ENCODE data around the gene INTS1.

The INTS1 gene

DNA sequence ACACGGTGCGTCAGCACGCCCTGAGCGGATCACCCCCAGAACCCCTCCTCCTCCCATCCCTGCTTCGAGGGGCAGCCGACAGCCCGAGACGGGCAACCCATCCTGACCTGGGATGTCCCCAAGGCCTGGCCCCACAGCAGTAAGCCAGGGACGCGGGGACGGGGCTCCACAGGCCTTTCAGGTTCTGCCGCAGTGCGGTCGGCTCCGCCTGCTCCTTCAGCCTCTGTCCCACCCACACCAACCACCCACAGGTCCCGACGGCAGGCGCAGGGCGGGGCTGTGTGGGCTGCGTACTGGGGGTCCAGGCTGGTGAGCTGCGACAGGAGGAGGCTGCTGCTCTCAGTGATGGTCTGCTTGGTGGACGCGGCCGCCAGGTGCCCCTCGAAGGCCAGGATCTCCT is 16.7 kb downstream of the INTS1 start:
- no peak for DNase-seq

DNA sequence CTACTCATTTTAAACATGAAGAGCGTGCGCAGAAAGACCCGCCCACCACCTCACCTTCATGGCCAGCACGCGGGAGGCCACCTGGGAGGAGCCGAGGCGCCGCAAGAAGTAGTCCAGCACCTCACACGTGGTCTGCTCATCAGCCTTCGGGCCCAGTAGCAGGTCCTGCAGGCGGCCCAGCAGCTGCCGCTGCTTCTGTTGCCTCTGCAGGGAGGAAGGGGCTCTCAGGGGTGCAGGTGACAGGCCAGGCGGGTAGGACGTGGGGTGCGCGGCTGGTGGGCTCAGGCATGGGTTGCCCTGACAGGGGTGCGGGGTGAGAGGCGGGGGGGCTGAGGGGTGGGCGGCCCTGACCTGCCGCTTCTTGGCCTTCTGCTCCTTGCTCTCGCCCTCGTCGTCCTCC is 17.6 kb downstream of the INTS1 start:
- DNase-seq: no peak

- DNase-seq: no peak
Observed at GRCh38 chr7:1485156-1485555, 19.0 kb downstream of the INTS1 start.

GRCh38 chr7:1484569-1484968 is 19.6 kb downstream of the INTS1 start:
- no peak for DNase-seq

DNA sequence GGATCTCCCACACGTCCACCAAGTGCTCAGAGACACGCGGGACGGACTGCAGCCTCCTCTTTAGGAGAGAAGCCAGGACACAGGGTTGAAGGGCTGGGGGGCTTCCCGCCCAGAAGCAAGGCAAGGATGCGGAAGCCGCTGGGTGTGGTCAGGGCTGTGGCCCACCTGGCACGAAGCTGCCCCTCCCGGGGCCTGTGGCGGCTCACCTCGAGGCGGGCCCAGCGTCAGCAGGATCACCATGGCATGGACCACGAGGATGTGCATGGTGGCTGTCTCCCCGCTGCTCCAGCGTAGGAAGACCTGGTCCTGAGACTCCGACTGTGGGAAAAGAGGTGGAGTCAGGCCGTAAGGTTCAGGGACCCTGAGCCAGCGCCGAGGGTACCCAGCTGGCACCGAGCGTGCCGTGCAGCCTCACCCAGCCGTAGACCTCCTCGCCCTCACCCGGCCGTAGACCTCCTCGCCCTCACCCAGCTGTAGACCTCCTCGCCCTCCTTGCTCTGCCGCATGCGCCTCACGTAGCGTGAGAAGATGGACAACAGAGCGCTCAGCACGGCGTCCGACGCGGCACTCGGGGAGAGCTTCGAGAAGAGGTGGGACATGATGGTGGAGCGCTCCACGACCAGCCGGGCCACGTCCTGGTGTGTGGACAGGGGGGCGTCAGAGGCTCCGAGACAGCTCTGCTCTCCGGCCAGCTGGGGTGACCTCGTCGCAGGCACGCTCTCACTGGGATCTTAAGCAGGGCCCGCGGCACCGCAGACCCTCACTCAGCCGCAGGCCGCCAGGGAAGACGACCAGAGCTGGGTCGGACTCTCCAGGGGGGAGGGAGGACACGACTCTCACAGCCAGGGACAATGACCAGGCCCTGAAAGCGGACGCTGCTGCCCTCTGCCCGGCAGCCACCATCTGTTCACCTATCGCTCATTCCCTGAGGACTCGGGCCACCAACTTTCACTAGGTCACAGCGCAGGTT is 20.4 kb downstream of the INTS1 start:
- no peak for DNase-seq

- no peak for DNase-seq
Observed at GRCh38 chr7:1483079-1483478, 21.1 kb downstream of the INTS1 start.

GRCh38 chr7:1481300-1481699 is 22.9 kb downstream of the INTS1 start:
- no peak for DNase-seq

DNA sequence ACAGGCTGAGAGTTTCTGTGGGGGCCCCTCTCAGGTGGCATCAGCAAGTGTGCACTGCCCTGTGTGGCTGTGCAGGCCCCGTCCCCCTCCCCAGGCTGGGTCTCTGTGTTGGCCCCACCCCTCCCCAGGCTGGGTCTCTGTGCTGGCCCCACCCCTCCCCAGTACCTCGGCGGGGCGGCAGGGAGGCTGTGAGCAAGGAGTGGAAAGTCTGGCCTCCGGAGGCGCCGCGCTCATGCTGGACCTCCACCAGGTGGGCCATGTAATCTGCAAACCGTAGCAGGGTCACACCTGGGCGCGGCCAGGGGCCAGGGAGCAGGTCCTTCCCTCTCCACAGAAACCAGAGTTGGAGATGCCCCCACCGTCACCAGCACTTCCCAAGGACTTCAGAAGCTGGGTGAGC is 23.5 kb downstream of the INTS1 start:
- DNase-seq: no peak

GRCh38 chr7:1479287-1479686 is 24.9 kb downstream of the INTS1 start:
- no peak for DNase-seq

DNA sequence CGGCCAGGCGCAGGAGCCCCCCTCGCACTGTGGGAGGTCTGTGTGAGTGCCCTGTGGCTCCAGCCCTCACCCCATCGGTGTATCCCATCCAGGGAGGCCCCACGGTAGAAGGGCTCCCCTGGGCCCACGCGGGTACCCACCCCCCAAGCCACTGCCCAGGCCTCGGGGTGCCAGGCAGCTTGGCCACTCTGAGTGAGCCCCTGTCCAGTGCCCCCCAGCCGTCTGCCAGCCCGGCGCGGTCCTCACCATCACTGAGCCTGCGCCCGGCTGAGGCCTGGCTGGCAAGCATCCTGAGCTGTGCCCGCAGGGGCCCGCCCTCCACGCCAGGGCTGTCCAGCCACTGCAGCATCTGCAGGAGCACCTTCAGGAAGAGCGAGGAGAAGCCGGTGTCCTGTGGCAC is 25.7 kb downstream of the INTS1 start:
- no peak for DNase-seq

- no peak for DNase-seq
Observed at GRCh38 chr7:1476859-1477258, 27.3 kb downstream of the INTS1 start.

DNA sequence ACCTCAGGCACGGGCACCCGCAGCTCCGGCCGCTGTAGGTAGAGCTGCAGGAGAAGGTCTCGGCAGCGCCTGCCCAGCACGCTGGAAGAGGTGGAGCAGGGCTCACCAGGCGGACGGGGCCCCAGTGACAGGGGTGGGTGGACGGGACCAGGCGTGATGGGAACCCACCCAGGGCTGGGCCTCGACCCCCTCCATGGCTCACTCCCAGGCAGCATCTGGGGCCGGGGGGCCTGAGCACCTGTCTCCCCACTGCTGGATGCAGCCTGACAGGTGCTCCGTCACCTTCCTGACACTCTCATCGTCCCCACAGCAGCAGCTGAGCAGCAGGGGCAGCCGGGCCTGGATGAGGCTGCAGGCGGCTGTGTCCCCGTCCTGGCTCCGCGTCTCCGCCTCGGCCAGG is 28.2 kb downstream of the INTS1 start:
- DNase-seq: no peak

GRCh38 chr7:1475393-1475792 is 28.8 kb downstream of the INTS1 start:
- no peak for DNase-seq

- no peak for DNase-seq
Observed at GRCh38 chr7:1474736-1475135, 29.5 kb downstream of the INTS1 start.

- peak; percentile 52 for DNase-seq
Observed at GRCh38 chr7:1473864-1474512, 30.2 kb downstream of the INTS1 start.

DNA sequence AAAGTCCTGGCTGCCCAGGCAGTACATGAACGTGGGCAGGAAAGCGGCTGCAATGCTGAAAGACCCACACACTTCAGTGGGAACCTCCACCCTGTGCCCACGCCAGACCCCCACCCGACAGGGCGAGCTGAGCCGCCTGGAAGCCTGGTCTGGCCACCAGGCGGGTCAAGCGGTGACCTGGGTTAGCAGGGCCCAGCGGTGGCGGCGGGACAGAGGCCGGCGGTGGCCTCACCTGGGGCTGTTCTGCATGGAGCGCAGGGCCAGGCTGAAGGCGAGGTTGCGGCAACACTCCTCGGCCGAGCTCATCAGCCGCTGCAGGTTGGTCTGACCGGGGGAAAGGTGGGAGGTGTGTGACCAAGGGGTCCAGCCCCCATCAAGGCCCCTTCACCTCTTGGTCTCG is 33.3 kb downstream of the INTS1 start:
- no peak for DNase-seq

- no peak for DNase-seq
Observed at GRCh38 chr7:1468643-1469298, 35.4 kb downstream of the INTS1 start.

DNA sequence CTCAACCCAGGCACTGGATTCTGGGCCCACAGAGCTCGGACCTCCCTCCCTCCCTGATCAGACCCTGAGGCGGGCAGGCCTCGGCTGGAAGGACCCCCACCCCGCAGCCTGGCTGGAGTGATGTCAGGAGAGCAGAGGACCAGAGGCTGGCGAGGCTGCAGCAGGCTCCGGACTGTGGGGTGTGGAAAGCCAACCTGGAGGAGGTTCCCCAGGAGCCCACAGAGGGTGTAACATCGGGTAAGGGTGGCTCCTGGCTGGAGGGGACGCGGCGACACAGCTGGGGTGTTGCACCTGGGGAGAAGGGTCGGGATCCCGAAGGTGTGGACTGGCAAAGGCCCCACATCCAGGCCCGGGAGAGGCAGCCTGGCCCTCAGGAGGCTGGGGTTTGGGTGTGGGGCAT is 36.0 kb downstream of the INTS1 start:
- no peak for DNase-seq

DNA sequence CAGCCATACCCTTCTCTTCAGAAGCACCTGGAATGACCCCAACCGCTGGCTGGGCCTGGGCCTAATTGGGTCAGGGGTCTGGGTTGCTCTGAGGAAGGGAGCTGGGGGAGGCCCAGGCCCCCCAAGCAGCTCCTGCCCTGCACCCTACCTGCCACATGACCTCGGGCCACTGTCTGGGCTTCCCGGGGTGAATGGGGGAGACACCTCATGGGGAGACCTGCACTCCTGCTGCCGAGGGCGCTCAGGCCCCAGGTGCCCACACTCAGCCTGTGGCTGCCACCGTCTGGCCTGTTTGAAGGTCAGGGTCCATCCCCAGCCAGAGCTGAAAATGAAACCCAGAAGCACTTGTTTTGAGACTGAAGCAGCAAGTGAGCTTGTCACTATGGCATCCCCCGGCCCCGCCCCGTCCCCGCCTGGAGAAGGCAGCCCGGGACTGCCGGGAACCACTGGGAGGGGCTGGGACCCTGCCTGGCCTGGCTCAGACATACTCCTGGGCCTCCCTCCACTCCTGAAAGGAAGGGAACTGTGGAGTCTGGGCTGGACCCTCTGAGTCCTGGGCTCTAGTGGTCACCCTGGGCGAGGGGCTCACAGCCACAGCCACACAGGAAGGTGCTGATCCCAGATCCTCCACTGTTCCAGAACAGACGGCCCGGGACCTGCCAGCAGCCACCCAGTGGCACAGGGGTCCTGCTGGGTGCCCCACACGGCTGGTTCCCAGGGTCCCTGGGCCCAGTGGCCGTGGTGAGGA is 37.5 kb downstream of the INTS1 start:
- no peak for DNase-seq

DNA sequence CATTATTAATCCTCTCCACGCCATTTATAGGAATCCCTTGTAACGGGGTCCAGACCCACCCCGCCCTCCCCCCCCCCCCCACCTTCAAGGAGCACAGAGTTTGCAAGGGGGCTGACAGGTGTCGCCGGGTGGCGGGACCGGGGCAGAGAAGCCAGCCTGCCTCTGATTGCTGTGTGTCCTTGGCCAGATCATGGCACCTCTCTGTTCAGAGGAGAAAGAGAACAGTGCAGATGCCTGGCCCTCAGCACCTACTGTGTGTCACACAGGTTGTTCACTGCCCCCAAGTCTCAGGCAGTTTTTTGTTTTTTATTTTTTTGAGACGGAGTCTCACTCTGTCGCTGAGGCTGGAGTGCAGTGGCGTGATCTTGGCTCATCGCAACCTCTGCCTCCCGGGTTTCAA is 39.5 kb downstream of the INTS1 start:
- no peak for DNase-seq

- no peak for DNase-seq
Observed at GRCh38 chr7:1463676-1464223, 40.4 kb downstream of the INTS1 start.

- no peak for DNase-seq
Observed at GRCh38 chr7:1461646-1462375, 42.4 kb downstream of the INTS1 start.

Data from NCI-H1092 (cell line).